NT2/D1 (cell line): ENCODE measurements around the gene DRGX.

Experiments used
- DNase-seq: peaks from one replicate; pipeline ENCODE4 v3.0.0-alpha.2; 2011; ENCODE audit warnings: low read depth, low spot score
- H3K27me3 ChIP-seq: 2 replicates; pipeline ENCODE4 v1.6.0; 2011; ENCODE audit warnings: mild to moderate bottlenecking; ENCODE audit not compliant: insufficient read length, insufficient read depth
- H3K36me3 ChIP-seq: 2 replicates; pipeline ENCODE4 v1.6.1; 2011; ENCODE audit warnings: mild to moderate bottlenecking, low read length, mixed read lengths; ENCODE audit not compliant: insufficient read depth, insufficient read length
- H3K4me1 ChIP-seq: 2 replicates; pipeline ENCODE4 v1.5.1; 2011; ENCODE audit not compliant: insufficient read depth, insufficient read length
- H3K4me3 ChIP-seq: 2 replicates; pipeline ENCODE4 v1.5.1; 2011; ENCODE audit warnings: low read depth; ENCODE audit not compliant: insufficient read length
- H3K9ac ChIP-seq: 2 replicates; pipeline ENCODE4 v1.6.0; 2011; ENCODE audit warnings: low read depth; ENCODE audit not compliant: insufficient read length
- H3K9me3 ChIP-seq: 2 replicates; pipeline ENCODE4 v1.5.1; 2011; ENCODE audit warnings: mild to moderate bottlenecking, low read length; ENCODE audit not compliant: insufficient read depth
- SUZ12 ChIP-seq: IDR thresholded peaks from 2 replicates; pipeline ENCODE4 v1.6.1; 2011; ENCODE audit not compliant: insufficient read length, insufficient read depth; ENCODE audit errors: extremely low read depth
- YY1 ChIP-seq: IDR thresholded peaks from 2 replicates; pipeline ENCODE4 v1.6.1; 2011; ENCODE audit not compliant: insufficient read length, insufficient read depth
- ZNF274 ChIP-seq: IDR thresholded peaks from 2 replicates; pipeline ENCODE4 v1.6.1; 2011; ENCODE audit warnings: mild to moderate bottlenecking, low read depth, low read length

The DRGX gene

GRCh38 chr10:49347827-49348226 is 48.1 kb downstream of the DRGX start:
- H3K4me1 ChIP-seq = no peaks in the 10 kb centered on the region
- no peak for DNase-seq
- no peaks in the 10 kb centered on the region for H3K9me3 ChIP-seq
- TF ChIP-seq YY1 (no peak), SUZ12 (no peak), ZNF274 (no peak)
- no peaks in the 10 kb centered on the region for H3K27me3 ChIP-seq
- no peaks in the 10 kb centered on the region for H3K36me3 ChIP-seq
- no peak overlapping the region for H3K9ac ChIP-seq
- no peak overlapping the region for H3K4me3 ChIP-seq

DNA sequence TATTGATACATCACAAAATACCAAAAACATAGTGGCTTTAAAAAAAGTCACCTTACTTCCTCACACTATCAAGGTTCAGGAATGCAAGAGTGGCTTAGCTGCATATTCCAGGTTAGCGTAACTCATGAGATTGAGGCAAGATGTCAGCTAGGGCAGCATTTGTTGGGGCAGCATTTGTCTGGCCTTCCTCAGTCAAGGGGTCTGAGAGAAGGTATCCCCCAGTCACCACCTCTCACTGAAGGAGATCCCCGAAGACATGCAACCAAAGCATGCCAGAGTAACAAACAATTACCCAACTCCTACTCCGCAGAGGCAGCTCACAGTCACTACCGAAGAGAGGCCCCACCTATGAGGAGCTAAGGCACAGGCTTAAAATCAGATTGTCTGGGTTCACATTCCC is 48.5 kb downstream of the DRGX start:
- no peak for DNase-seq
- Histone ChIP-seq H3K4me3 (no peak overlapping the region), H3K9me3 (no peaks in the 10 kb centered on the region), H3K36me3 (no peaks in the 10 kb centered on the region), H3K4me1 (no peaks in the 10 kb centered on the region), H3K27me3 (no peaks in the 10 kb centered on the region), H3K9ac (no peak overlapping the region)
- TF ChIP-seq YY1 (no peak), SUZ12 (no peak), ZNF274 (no peak)

DNA sequence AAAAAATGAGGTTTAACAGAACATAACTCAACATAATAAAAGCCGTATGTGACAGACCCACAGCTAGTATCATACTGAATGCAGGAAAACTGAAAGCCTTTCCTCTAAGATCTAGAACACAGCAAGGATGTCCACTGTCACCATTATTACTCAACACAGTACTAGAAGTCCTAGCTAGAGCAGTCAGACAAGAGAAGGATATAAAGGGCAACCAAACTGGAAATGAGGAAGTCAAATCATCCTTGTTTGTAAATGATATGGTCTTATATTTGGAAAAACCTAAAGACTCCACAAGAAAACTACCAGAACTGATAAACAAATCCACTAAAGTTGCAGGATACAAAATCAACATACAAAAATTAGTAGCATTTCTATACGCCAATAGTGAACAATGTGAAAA is 51.0 kb downstream of the DRGX start:
- no peaks in the 10 kb centered on the region for H3K9me3 ChIP-seq
- DNase-seq = no peak
- no peaks in the 10 kb centered on the region for H3K36me3 ChIP-seq
- no peak overlapping the region for H3K4me3 ChIP-seq
- no peaks in the 10 kb centered on the region for H3K27me3 ChIP-seq
- no peak overlapping the region for H3K9ac ChIP-seq
- no peaks in the 10 kb centered on the region for H3K4me1 ChIP-seq
- TF ChIP-seq SUZ12 (no peak), ZNF274 (no peak), YY1 (no peak)

GRCh38 chr10:49338604-49339003 is 57.3 kb downstream of the DRGX start:
- DNase-seq = no peak

GRCh38 chr10:49335364-49335972 is 60.4 kb downstream of the DRGX start:
- H3K27me3 ChIP-seq = no peaks in the 10 kb centered on the region
- DNase-seq = no peak
- no peak overlapping the region for H3K4me3 ChIP-seq
- no peaks in the 10 kb centered on the region for H3K9me3 ChIP-seq
- TF ChIP-seq SUZ12 = no peak
- TF ChIP-seq YY1 = no peak
- TF ChIP-seq ZNF274 = no peak
- no peaks in the 10 kb centered on the region for H3K4me1 ChIP-seq
- no peak overlapping the region for H3K9ac ChIP-seq
- no peaks in the 10 kb centered on the region for H3K36me3 ChIP-seq

More at GRCh38 chr10:49338604-49339003, 57.3 kb downstream of the DRGX start:
- TF ChIP-seq SUZ12 (no peak), ZNF274 (no peak), YY1 (no peak)
- Histone ChIP-seq H3K36me3 (no peaks in the 10 kb centered on the region), H3K9ac (no peak overlapping the region), H3K27me3 (no peaks in the 10 kb centered on the region), H3K4me3 (no peak overlapping the region), H3K9me3 (no peaks in the 10 kb centered on the region), H3K4me1 (no peaks in the 10 kb centered on the region)

DNA sequence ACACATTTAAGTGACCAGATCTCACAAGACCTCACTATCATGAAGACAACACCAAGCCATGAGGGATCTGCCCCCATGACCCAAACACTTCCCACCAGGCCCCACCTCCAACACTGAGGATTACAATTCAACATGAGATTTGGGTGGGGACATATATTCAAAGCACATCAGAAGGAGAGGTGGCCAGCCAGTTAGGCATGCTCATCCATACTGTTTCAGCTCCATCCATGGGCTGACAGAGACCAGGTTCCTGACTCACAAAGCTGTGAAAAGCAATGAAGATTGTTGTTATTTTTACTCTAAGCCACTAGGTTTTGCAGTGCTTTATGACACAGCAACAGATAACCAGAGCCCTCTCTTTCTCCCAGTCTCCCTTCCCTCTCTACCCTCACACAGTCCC is 60.9 kb downstream of the DRGX start:
- DNase-seq = no peak
- Histone ChIP-seq H3K36me3 (no peaks in the 10 kb centered on the region), H3K9me3 (no peaks in the 10 kb centered on the region), H3K4me1 (no peaks in the 10 kb centered on the region), H3K4me3 (no peak overlapping the region), H3K9ac (no peak overlapping the region), H3K27me3 (no peaks in the 10 kb centered on the region)
- TF ChIP-seq SUZ12 (no peak), YY1 (no peak), ZNF274 (no peak)

DNA sequence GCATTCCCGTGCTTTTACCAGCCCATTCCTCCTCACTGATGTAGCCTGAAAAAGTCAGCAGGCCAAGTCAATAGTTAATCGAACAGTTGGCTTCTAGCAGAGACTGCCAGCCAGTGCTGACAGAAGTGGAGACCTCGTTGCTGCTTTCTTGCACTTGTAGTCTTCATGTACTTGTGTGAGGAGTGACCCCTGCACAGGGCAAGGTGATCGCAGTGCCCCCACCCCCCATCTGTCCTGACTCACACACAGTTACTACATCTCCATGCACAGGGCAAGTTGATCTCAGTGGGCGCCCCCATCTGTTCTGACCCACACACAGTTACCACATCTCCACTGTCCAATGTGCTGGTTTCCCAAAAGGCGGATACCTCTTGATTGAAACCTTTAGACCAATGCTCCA is 62.7 kb downstream of the DRGX start:
- no peak overlapping the region for H3K4me3 ChIP-seq
- no peak for TF ChIP-seq ZNF274
- no peak for TF ChIP-seq YY1
- TF ChIP-seq SUZ12 = no peak
- no peak overlapping the region for H3K9ac ChIP-seq
- no peak for DNase-seq
- no peaks in the 10 kb centered on the region for H3K4me1 ChIP-seq
- H3K36me3 ChIP-seq = no peaks in the 10 kb centered on the region
- H3K9me3 ChIP-seq = no peaks in the 10 kb centered on the region
- H3K27me3 ChIP-seq = no peaks in the 10 kb centered on the region

DNA sequence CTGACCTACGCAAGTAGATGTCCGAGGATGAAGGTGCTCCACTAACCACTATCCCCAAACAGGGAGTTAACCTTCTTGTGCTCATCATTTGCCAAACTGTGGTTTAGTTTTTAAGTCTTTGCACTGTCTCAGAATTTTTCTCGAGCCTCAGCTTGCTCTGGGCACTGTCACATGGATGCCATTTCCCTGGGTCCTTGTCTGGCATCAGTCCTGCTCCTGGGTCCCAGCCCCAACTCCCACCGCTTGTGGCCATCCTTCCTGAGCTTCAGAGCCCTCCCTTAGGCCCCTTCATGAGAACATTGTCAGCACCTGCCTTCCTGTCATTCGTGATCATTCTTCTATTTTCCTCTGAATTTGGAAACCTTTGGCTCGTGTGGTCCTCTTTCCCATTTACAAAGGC is 63.1 kb downstream of the DRGX start:
- no peak overlapping the region for H3K4me3 ChIP-seq
- no peak overlapping the region for H3K9ac ChIP-seq
- H3K9me3 ChIP-seq = no peaks in the 10 kb centered on the region
- no peak for DNase-seq
- no peaks in the 10 kb centered on the region for H3K27me3 ChIP-seq
- TF ChIP-seq SUZ12 = no peak
- no peaks in the 10 kb centered on the region for H3K36me3 ChIP-seq
- H3K4me1 ChIP-seq = no peaks in the 10 kb centered on the region
